ENCODE measurements around the gene SDK1. TPM values are rescaled to one million over a fixed set of nuclear protein-coding genes. Genes with fewer than 3 reads are reported as not detected.

The SDK1 gene
- total RNA-seq, 1 donor from 2014 or later, result 3.9 TPM

- Histone ChIP-seq H3K27me3 (ENCODE audit: control insufficient read depth, insufficient read depth, low read length) (no peaks in the 10 kb centered on the region), H3K36me3 (ENCODE audit: control insufficient read depth, insufficient read depth, low read length) (no peaks in the 10 kb centered on the region), H3K4me3 (ENCODE audit: low read depth, low read length) (no peak overlapping the region)
- no peak for TF ChIP-seq CTCF (IDR thresholded peaks at IDR 0.05; ENCODE audit: insufficient read depth, low read length, poor library complexity, severe bottlenecking)
- DNase-seq (ENCODE audit: low read depth), result no peak
These were observed 31.3 kb downstream of the SDK1 start for GRCh38 chr7:3332308-3332707.

GRCh38 chr7:3333861-3334260 lies 32.8 kb downstream of the SDK1 start:
- H3K36me3 ChIP-seq (ENCODE audit: control insufficient read depth, insufficient read depth, low read length), result no peaks in the 10 kb centered on the region
- H3K27me3 ChIP-seq (ENCODE audit: control insufficient read depth, insufficient read depth, low read length), result no peaks in the 10 kb centered on the region
- no peak for TF ChIP-seq CTCF (IDR thresholded peaks at IDR 0.05; ENCODE audit: insufficient read depth, low read length, poor library complexity, severe bottlenecking)
- no peak overlapping the region for H3K4me3 ChIP-seq (ENCODE audit: low read depth, low read length)
- no peak for DNase-seq (ENCODE audit: low read depth)

- TF ChIP-seq CTCF (IDR thresholded peaks at IDR 0.05; ENCODE audit: insufficient read depth, low read length, poor library complexity, severe bottlenecking), result no peak
- no peak for DNase-seq (ENCODE audit: low read depth)
- no peaks in the 10 kb centered on the region for H3K27me3 ChIP-seq (ENCODE audit: control insufficient read depth, insufficient read depth, low read length)
- H3K4me3 ChIP-seq (ENCODE audit: low read depth, low read length), result no peak overlapping the region
- no peaks in the 10 kb centered on the region for H3K36me3 ChIP-seq (ENCODE audit: control insufficient read depth, insufficient read depth, low read length)
These were observed 35.1 kb downstream of the SDK1 start for GRCh38 chr7:3336042-3336665.

GRCh38 chr7:3338161-3338560 lies 37.1 kb downstream of the SDK1 start:
- H3K36me3 ChIP-seq (ENCODE audit: control insufficient read depth, insufficient read depth, low read length), result no peaks in the 10 kb centered on the region
- no peak overlapping the region for H3K4me3 ChIP-seq (ENCODE audit: low read depth, low read length)
- DNase-seq (ENCODE audit: low read depth), result no peak
- H3K27me3 ChIP-seq (ENCODE audit: control insufficient read depth, insufficient read depth, low read length), result no peaks in the 10 kb centered on the region
- no peak for TF ChIP-seq CTCF (IDR thresholded peaks at IDR 0.05; ENCODE audit: insufficient read depth, low read length, poor library complexity, severe bottlenecking)

GRCh38 chr7:3345699-3346481 lies 44.8 kb downstream of the SDK1 start:
- H3K4me3 ChIP-seq (ENCODE audit: low read depth, low read length), result no peak overlapping the region
- DNase-seq (ENCODE audit: low read depth), result no peak
- no peaks in the 10 kb centered on the region for H3K27me3 ChIP-seq (ENCODE audit: control insufficient read depth, insufficient read depth, low read length)
- TF ChIP-seq CTCF (IDR thresholded peaks at IDR 0.05; ENCODE audit: insufficient read depth, low read length, poor library complexity, severe bottlenecking), result no peak
- no peaks in the 10 kb centered on the region for H3K36me3 ChIP-seq (ENCODE audit: control insufficient read depth, insufficient read depth, low read length)

Measured in kidney epithelial cell (primary cell).